Coronary artery (tissue), 2 donors: ENCODE measurements around the gene KCNAB1.
A peak's percentile ranks its signal among the peaks of the same experiment; 100 is the strongest.

Experiments used
- DNase-seq: peaks from one replicate; pipeline ENCODE4 v3.0.0-alpha.2; 2017; ENCODE audit warnings: low spot score
- H3K27ac ChIP-seq, 2 donors: fragments of 200-600 bp; sonication (generic); one replicate each; pipeline ENCODE4 v1.5.1; 2016 to 2019
- H3K4me3 ChIP-seq: fragments of 200-600 bp; sonication (generic); 2 replicates; pipeline ENCODE4 v1.5.1; 2016; ENCODE audit warnings: mild to moderate bottlenecking, moderate library complexity
- CTCF ChIP-seq: fragments of 200-600 bp; sonication (generic); IDR thresholded peaks from one replicate; pipeline ENCODE4 v1.5.1; 2019; ENCODE audit warnings: antibody characterized with exemption

Gene KCNAB1

DNA sequence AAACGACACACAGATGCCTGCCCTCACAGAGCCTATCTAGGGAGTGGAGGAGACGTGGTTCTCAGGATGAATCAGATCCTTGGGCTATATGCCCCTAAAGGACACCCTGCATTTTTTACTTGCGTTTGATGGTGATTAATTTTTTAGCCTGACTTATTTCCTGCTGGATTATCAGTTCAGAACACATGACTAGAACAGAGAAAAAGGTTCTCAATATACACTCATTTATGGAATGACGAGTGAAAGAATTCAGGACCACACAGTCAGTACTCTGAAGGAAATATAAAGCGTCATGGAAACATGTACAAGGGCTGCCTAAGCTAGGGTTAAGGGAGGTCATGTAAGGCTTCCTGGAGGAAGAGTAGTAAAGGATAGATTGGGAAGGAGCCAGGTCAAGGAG, 312.8 kb downstream of the KCNAB1 start:
- no peak for DNase-seq
- H3K27ac ChIP-seq = no peak overlapping the region
- no peak for TF ChIP-seq CTCF
- H3K4me3 ChIP-seq = no peak overlapping the region

DNA sequence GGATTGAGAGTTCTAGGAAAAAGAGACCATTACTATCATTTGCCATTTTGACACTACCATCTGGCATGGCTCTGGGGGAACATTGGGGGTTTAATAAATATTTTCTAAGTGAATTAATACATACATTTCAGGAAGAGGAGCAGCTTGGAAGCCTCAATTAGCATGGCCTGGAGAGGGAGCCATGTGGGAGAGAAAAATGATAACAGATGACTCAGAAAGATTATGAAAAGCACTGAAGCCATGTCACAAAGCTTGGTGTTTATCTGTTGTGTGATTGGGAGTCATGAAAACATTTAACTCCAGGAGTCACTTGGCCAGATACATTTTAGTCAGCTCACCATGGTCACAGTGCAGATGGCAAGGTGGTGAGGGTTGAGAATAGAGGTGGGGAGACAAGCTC, 313.5 kb downstream of the KCNAB1 start:
- no peak for TF ChIP-seq CTCF
- H3K4me3 ChIP-seq = no peak overlapping the region
- no peak for DNase-seq
- H3K27ac ChIP-seq = no peak overlapping the region

GRCh38 chr3:156434921-156435320, 314.5 kb downstream of the KCNAB1 start:
- TF ChIP-seq CTCF = no peak
- H3K4me3 ChIP-seq = no peak overlapping the region
- no peak overlapping the region for H3K27ac ChIP-seq
- no peak for DNase-seq

DNA sequence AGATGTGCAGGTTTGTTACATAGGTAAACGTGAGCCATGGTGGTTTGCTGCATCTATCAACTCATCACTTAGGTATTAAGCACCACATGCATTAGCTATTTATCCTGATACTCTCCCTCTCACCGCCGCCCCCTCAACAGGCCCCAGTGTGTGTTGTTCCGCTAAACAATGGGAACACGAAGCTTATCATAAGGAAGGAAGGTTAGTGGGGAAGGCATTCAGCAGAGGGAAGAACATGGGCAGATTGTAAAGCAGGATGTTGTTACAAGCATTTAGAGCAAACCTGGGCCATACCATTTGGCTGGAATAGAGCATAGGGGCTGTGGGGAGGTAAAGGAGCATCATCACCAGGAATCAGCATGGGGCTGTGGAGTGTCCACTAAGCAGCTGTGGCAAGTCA, 322.7 kb downstream of the KCNAB1 start:
- DNase-seq = no peak
- no peak for TF ChIP-seq CTCF
- Histone ChIP-seq H3K4me3 (no peak overlapping the region), H3K27ac (peak overlapping the region in 1 of 2 donors; percentile 9)

GRCh38 chr3:156445117-156446090, 325.0 kb downstream of the KCNAB1 start:
- Histone ChIP-seq H3K4me3 (no peak overlapping the region), H3K27ac (no peak overlapping the region)
- TF ChIP-seq CTCF = no peak
- no peak for DNase-seq

DNA sequence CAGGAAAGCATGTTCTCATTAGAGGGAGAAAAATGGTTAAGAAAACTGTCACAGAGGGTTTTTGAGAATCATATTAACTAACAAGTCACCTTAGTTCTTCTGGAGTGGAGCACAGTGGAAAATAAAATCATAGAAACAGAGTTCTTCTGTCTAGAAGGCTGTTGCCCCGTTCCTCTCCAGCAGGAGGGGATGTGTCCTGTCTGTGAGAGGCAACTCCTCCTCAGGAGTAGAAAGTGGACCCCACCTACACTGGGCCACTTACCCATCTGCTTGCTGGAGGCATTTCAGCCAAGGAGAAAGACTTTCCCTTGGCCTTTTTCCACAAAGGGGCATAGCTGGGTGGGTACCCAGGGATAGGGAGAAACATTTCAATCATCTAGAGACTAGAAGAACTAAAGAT, 327.9 kb downstream of the KCNAB1 start:
- no peak for TF ChIP-seq CTCF
- no peak overlapping the region for H3K27ac ChIP-seq
- no peak for DNase-seq
- no peak overlapping the region for H3K4me3 ChIP-seq
